Panc1 (cell line): ENCODE results near the gene FTO. TPM values are rescaled to one million over a fixed set of nuclear protein-coding genes. Genes with fewer than 3 reads are reported as not detected.
A peak's percentile ranks its signal among the peaks of the same experiment; 100 is the strongest.

Source experiments
- ATAC-seq: fragments of 200-7000 bp; cut with Tn5 transposase; 2 replicates; pipeline ENCODE4 v1.9.1; 2020; ENCODE audit warnings: mild to moderate bottlenecking, moderate library complexity
- BruUV-seq: library from RNA; stranded (reverse); fragments of 400-500 nt; replicated peaks from 2 replicates; lab custom pipeline; 2021; lab: Mats Ljungman, UMichigan
- CTCF ChIA-PET: fragments of 300-600 bp; sonication (Branson Sonifier 250); formaldehyde crosslinking; loops from one replicate; lab custom pipeline; 2022; ENCODE audit warnings: antibody characterized with exemption; lab: Charles Lee
- POLR2A ChIA-PET: fragments of 300-600 bp; sonication (Branson Sonifier 250); formaldehyde crosslinking; loops from one replicate; lab custom pipeline; 2022; ENCODE audit warnings: antibody characterized with exemption; lab: Charles Lee
- DNase-seq: peaks from one replicate; pipeline ENCODE4 v3.0.0-alpha.2; 2010; ENCODE audit warnings: low read depth, low spot score
- H3K27ac ChIP-seq: 2 replicates; pipeline ENCODE4 v1.5.1; 2011; ENCODE audit warnings: mild to moderate bottlenecking, low read length, inconsistent platforms
- H3K27me3 ChIP-seq: fragments of 200-500 bp; sonication (Bioruptor generic); 2 replicates; pipeline ENCODE4 v1.6.0; 2014; ENCODE audit warnings: low read length, inconsistent platforms; ENCODE audit not compliant: control insufficient read depth, insufficient read depth
- H3K36me3 ChIP-seq: fragments of 200-500 bp; sonication (Bioruptor generic); 2 replicates; pipeline ENCODE4 v1.5.1; 2014; ENCODE audit warnings: inconsistent platforms, mild to moderate bottlenecking, low read length, moderate library complexity; ENCODE audit not compliant: control insufficient read depth, insufficient read depth
- H3K4me1 ChIP-seq: 2 replicates; pipeline ENCODE4 v1.5.1; 2011; ENCODE audit warnings: inconsistent platforms, mild to moderate bottlenecking, low read length, moderate library complexity; ENCODE audit not compliant: control insufficient read depth, insufficient read depth
- H3K4me3 ChIP-seq, 2 experiments: 2 replicates each; pipeline ENCODE4 v1.5.1; 2011 to 2012; ENCODE audit warnings: low read depth in 2 of 2, low read length in 2 of 2, mild to moderate bottlenecking in 2 of 2, inconsistent platforms in 1 of 2, moderate library complexity in 1 of 2
- H3K9me3 ChIP-seq: fragments of 200-500 bp; sonication (Bioruptor generic); 2 replicates; pipeline ENCODE4 v1.5.1; 2014; ENCODE audit warnings: low read depth, mild to moderate bottlenecking, inconsistent platforms, low read length, moderate library complexity; ENCODE audit not compliant: control insufficient read depth, insufficient read depth
- CTCF ChIP-seq: fragments of 450-650 bp; IDR thresholded peaks from 2 replicates; pipeline ENCODE4 v1.5.1; 2017; ENCODE audit warnings: mild to moderate bottlenecking
- POLR2AphosphoS5 ChIP-seq: IDR thresholded peaks from 2 replicates; pipeline ENCODE4 v1.6.1; 2012; ENCODE audit warnings: mild to moderate bottlenecking, low read depth, low read length, moderate library complexity
- SIN3A ChIP-seq: IDR thresholded peaks from 2 replicates; pipeline ENCODE4 v1.6.1; 2012; ENCODE audit warnings: low read depth, mild to moderate bottlenecking, low read length, moderate library complexity, borderline replicate concordance; ENCODE audit not compliant: insufficient read depth
- TCF7L2 ChIP-seq: IDR thresholded peaks from 2 replicates; pipeline ENCODE4 v1.6.1; 2011; ENCODE audit warnings: mild to moderate bottlenecking, low read depth, low read length, inconsistent platforms
- in situ Hi-C: cut with HindIII; loops from 2 replicates; pipeline ENCODE4 v1.10.0; 2016; ENCODE audit warnings: low sequenced_read_pairs, low pct_unique_long_range_greater_than_20kb
- intact Hi-C: fragments of 100-400 bp; cut with micrococcal nuclease; formaldehyde crosslinking; loops from one replicate; pipeline ENCODE4 v1.10.0; 2022; ENCODE audit not compliant: unreplicated experiment
- total RNA-seq: library from RNA; stranded (reverse); gene quantifications from one replicate; pipeline ENCODE4 v1.2.1, GENCODE V29; 2021; ENCODE audit not compliant: unreplicated experiment
- TF ChIP-seq, protein P1 (sequence below), 2 experiments: IDR thresholded peaks; 2 replicates each; pipeline ENCODE4 v1.6.1; 2011 to 2012; ENCODE audit warnings: low read depth in 2 of 2, control low read depth in 1 of 2, low read length in 1 of 2, mild to moderate bottlenecking in 1 of 2, moderate library complexity in 1 of 2; ENCODE audit not compliant: insufficient read depth in 1 of 2

The FTO gene
- total RNA-seq, 1 experiment from 2014 or later: 38.2 TPM

DNA sequence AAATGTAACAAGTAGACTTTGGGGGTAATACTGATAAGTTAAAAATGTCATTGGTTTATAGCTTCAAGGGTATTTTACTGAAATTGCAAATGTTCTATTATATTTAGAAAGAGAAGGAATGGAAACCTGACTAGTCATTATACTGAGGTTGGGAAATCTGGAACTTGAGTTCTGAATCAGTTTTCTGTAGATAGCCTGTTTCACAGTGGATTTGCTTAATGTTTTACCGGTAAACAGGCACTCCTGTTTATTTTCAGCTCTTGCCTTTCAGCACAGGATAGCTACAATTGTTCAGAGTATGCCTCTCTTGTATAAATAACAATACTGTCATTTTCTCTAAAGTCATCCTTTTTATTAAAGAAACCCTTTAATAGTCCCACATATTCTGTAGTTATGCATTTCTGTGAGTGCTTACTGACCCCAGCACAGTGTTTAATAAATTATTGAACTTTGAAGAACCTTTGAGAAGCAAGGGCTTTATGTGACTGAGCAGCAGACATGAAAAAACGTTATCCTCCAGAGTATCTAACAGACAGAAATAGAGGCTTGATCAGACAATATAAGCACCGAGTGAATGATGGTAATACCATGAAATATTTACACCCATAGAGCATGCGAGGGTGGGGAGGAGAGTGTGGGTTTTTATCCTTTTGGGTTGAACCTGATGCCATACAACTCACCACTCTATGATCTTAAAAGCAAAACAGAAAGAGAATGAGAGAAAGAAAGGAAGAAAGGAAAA is 58.2 kb downstream of the FTO start:
- in situ Hi-C loops (no loop called here), intact Hi-C loops (no loop called here)
- ChIA-PET CTCF (no interaction called here), POLR2A (no interaction called here)
- no peaks in the 10 kb centered on the region for H3K27me3 ChIP-seq
- H3K4me3 ChIP-seq: no peak overlapping the region
- H3K4me1 ChIP-seq: peaks cover 36% of the 10 kb centered on the region
- TF ChIP-seq POLR2AphosphoS5: no peak
- no peak for TF ChIP-seq TCF7L2
- TF ChIP-seq CTCF: no peak
- no peak for TF ChIP-seq SIN3A
- TF ChIP-seq, protein P1, sequence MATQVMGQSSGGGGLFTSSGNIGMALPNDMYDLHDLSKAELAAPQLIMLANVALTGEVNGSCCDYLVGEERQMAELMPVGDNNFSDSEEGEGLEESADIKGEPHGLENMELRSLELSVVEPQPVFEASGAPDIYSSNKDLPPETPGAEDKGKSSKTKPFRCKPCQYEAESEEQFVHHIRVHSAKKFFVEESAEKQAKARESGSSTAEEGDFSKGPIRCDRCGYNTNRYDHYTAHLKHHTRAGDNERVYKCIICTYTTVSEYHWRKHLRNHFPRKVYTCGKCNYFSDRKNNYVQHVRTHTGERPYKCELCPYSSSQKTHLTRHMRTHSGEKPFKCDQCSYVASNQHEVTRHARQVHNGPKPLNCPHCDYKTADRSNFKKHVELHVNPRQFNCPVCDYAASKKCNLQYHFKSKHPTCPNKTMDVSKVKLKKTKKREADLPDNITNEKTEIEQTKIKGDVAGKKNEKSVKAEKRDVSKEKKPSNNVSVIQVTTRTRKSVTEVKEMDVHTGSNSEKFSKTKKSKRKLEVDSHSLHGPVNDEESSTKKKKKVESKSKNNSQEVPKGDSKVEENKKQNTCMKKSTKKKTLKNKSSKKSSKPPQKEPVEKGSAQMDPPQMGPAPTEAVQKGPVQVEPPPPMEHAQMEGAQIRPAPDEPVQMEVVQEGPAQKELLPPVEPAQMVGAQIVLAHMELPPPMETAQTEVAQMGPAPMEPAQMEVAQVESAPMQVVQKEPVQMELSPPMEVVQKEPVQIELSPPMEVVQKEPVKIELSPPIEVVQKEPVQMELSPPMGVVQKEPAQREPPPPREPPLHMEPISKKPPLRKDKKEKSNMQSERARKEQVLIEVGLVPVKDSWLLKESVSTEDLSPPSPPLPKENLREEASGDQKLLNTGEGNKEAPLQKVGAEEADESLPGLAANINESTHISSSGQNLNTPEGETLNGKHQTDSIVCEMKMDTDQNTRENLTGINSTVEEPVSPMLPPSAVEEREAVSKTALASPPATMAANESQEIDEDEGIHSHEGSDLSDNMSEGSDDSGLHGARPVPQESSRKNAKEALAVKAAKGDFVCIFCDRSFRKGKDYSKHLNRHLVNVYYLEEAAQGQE (IDR thresholded peaks at IDR 0.05; ENCODE audit: insufficient read depth in 1 of 2, low read depth in 2 of 2, low read length in 1 of 2): no peak
- H3K36me3 ChIP-seq: no peaks in the 10 kb centered on the region
- no TSS peak for BruUV-seq
- H3K27ac ChIP-seq: peak overlapping the region; percentile 81
- H3K9me3 ChIP-seq: no peaks in the 10 kb centered on the region
- no peak for ATAC-seq
- no peak for DNase-seq

DNA sequence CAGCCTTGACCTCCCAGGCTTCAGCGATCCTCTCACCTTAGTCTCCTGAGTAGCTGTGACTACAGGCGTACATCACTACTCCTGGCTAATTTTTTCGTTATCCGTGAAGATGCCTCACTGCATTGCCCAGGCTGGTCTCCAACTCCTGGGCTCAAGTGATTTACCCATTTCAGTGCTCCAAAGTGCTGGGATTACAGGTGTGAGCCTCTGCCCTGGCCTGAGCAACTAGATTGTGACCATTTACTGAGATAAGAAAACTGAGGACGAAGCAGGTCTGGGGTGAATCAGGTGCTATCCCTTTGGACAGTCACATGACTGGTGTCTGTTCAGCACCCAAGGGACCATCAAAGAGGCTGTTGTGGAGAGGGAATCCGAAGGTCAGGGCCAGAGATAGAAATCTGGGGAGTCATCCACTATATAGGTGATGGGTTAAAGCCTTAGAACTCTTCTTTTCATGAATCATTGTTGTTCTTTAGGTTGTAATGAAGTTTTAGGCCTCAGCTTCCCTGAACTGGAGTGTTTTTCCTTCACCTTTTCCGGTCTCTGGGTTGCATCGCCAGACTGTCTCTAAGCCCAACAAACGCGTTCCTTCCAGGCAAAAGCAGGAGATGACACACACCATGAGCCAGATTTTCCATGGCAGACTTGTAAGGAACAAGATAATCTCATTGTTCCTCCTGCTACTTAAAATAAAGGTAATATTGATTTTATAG is 62.5 kb downstream of the FTO start:
- no TSS peak for BruUV-seq
- CTCF ChIA-PET: no interaction called here
- no peak for ATAC-seq
- TF ChIP-seq TCF7L2: no peak
- no peaks in the 10 kb centered on the region for H3K9me3 ChIP-seq
- H3K27ac ChIP-seq: peak overlapping the region; percentile 89
- H3K4me3 ChIP-seq: no peak overlapping the region
- DNase-seq: no peak
- no peaks in the 10 kb centered on the region for H3K36me3 ChIP-seq
- H3K27me3 ChIP-seq: no peaks in the 10 kb centered on the region
- POLR2A ChIA-PET: no interaction called here
- intact Hi-C loops: no loop called here
- in situ Hi-C loops: no loop called here
- peaks cover 46% of the 10 kb centered on the region for H3K4me1 ChIP-seq

- Histone ChIP-seq H3K4me1 (peaks cover 51% of the 10 kb centered on the region), H3K27me3 (no peaks in the 10 kb centered on the region), H3K9me3 (no peaks in the 10 kb centered on the region), H3K27ac (peak overlapping the region; percentile 89), H3K36me3 (no peaks in the 10 kb centered on the region), H3K4me3 (peak overlapping the region in 1 of 2 experiments; percentile 25; a peak in 1 of 4 replicates)
- no TSS peak for BruUV-seq
- ATAC-seq (peak; percentile 64), DNase-seq (no peak)
- in situ Hi-C loops: no loop called here
- intact Hi-C loops: no loop called here
- TF ChIP-seq SIN3A (no peak), TCF7L2 (no peak), POLR2AphosphoS5 (no peak), CTCF (no peak)
- TF ChIP-seq, protein P1 (IDR thresholded peaks at IDR 0.05; ENCODE audit: insufficient read depth in 1 of 2, low read depth in 2 of 2, low read length in 1 of 2): no peak
- ChIA-PET POLR2A (no interaction called here), CTCF (no interaction called here)
Measured at GRCh38 chr16:53768167-53768566, 64.2 kb downstream of the FTO start.
